ENCODE data around the gene SH3RF3.

Gene SH3RF3

DNA sequence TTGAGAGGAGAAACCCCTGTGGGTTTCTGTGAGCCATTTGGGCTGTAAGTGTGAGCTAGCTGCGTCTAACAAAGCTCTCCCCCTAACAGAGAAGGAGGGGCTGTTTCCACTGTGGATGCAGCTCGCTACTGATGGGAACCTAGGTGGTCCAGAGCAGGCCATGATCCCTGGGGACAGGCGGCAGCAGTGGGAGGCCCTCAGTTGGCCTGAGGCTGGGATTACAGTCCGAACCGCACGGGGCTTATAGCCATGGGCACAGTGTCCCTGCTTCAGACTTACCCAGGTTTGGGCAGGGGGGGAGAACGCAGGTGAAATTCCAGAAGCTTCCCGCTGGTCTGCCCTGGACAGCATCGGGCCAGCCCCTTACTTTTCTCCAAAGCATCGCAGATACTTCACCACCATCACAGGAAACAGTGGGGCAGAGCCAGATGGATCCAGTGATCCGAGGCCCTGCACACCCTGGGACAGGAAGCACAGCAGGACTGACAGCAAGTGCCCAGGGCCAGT, 345.4 kb downstream of the SH3RF3 start:
- TF ChIP-seq MYC (IDR thresholded peaks at IDR 0.05; ENCODE audit: low read depth, low read length) (no peak), POLR2A (IDR thresholded peaks at IDR 0.05; ENCODE audit: extremely low read depth, insufficient read length) (no peak)
- TF ChIP-seq, protein P1, sequence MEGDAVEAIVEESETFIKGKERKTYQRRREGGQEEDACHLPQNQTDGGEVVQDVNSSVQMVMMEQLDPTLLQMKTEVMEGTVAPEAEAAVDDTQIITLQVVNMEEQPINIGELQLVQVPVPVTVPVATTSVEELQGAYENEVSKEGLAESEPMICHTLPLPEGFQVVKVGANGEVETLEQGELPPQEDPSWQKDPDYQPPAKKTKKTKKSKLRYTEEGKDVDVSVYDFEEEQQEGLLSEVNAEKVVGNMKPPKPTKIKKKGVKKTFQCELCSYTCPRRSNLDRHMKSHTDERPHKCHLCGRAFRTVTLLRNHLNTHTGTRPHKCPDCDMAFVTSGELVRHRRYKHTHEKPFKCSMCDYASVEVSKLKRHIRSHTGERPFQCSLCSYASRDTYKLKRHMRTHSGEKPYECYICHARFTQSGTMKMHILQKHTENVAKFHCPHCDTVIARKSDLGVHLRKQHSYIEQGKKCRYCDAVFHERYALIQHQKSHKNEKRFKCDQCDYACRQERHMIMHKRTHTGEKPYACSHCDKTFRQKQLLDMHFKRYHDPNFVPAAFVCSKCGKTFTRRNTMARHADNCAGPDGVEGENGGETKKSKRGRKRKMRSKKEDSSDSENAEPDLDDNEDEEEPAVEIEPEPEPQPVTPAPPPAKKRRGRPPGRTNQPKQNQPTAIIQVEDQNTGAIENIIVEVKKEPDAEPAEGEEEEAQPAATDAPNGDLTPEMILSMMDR (IDR thresholded peaks at IDR 0.05; ENCODE audit: low read depth, low read length), result no peak
- TF ChIP-seq, protein P2, sequence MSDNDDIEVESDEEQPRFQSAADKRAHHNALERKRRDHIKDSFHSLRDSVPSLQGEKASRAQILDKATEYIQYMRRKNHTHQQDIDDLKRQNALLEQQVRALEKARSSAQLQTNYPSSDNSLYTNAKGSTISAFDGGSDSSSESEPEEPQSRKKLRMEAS (IDR thresholded peaks at IDR 0.05; ENCODE audit: low read depth, low read length), result no peak
- no peak overlapping the region for H3K4me3 ChIP-seq (ENCODE audit: low read depth, low read length)
- DNase-seq (ENCODE audit: low read depth), result no peak

DNA sequence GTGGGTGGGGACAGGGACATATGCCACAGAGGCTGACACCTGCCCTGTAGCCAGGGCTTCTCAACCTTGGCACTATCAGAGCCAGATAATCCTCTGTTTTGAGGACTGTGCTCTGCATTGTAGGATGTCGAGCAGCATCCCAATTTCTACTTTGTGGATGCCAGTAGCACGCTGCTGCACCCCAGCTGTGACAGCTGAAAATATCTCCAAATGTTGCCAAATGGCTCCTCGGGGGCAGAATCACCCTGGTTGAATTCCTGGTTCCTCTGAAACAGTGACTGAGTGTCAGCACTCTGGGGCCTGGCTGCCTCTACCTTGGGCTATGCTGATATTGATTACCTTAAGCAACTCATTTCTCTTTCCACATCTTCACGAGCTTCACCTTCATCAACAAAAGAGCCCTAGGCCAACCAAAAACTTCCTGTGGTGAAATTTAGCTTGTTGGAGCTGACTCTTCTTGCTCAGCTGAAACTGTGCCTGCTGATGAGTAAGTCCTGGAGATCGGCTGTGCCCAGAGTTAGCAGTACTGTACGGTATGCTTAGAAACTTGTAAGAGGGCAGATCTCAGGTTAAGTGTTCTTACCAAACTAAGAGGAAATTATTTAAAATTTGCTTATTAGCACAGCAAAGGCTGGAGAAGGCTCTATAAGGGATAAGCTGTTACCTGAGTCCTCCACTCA, 346.7 kb downstream of the SH3RF3 start:
- no peak for TF ChIP-seq POLR2A (IDR thresholded peaks at IDR 0.05; ENCODE audit: extremely low read depth, insufficient read length)
- TF ChIP-seq MYC (IDR thresholded peaks at IDR 0.05; ENCODE audit: low read depth, low read length), result no peak
- TF ChIP-seq, protein P1 (IDR thresholded peaks at IDR 0.05; ENCODE audit: low read depth, low read length), result no peak
- TF ChIP-seq, protein P2 (IDR thresholded peaks at IDR 0.05; ENCODE audit: low read depth, low read length), result no peak
- H3K4me3 ChIP-seq (ENCODE audit: low read depth, low read length), result no peak overlapping the region
- peak; percentile 61 for DNase-seq (ENCODE audit: low read depth)

DNA sequence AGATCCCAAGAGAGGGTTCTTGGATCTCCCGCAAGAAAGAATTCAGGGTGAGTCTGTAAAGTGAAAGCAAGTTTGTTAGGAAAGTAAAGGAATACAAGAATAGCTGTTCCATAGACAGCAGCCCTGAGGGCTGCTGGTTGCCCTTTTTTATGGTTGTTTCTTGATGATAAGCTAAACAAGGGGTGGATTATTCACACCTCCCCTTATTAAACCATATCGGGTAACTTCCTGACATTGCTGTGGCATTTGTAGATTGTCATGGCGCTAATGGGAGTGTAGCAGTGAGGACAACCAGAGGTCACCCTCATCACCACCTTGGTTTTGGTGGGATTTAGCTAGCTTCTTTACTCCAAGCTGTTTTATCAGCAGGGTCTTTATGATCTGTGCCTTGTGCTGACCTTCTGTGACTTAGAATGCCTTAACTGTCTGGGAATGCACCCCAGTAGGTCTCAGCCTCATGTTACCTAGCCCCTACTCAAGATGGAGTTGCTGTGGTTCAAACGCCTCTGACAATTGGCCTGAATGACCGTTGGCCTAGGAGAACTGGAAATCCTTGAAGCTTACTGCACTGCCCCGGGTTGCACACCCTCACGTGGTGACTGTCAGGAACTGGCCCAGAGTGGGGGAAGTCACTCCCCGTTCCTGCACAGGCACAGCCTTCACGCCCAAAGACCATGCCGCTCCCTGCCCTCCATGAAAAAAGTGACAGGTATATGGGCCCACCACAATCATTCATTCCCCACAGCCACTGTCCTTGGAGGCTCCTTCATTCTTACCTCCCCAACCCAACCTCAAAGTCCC, 347.8 kb downstream of the SH3RF3 start:
- no peak overlapping the region for H3K4me3 ChIP-seq (ENCODE audit: low read depth, low read length)
- DNase-seq (ENCODE audit: low read depth), result no peak
- TF ChIP-seq, protein P1 (IDR thresholded peaks at IDR 0.05; ENCODE audit: low read depth, low read length), result no peak
- TF ChIP-seq POLR2A (IDR thresholded peaks at IDR 0.05; ENCODE audit: extremely low read depth, insufficient read length) (no peak), MYC (IDR thresholded peaks at IDR 0.05; ENCODE audit: low read depth, low read length) (no peak)
- TF ChIP-seq, protein P2 (IDR thresholded peaks at IDR 0.05; ENCODE audit: low read depth, low read length), result no peak

DNA sequence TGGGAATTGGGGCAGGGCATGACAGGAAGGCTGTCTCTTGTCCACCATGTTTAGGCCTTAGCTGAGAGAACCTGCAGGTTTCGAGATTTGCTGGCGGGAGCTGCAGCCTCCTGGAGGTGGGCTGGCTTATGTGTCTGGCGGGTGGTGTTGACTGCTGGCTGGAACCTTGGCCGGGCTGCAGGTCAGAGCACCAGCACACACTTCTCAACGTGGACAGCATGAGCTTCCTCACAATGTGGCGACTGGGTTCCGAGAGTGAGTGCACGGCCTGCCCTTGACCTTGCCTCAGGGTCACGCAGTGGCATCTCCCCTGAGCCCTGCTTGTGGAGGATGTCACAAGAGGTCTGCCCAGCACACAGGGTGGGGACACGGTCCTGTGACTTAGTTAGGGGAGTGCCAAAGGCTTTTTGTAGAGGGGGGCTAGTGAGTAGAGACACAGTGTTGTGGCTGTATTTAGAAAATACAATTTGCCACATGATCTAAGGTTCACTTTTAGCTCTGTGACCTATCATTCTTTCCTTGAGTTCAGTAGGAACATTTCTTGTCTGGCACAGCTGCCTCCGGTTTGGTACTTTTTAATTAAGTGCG, 350.0 kb downstream of the SH3RF3 start:
- H3K4me3 ChIP-seq (ENCODE audit: low read depth, low read length), result no peak overlapping the region
- TF ChIP-seq, protein P1 (IDR thresholded peaks at IDR 0.05; ENCODE audit: low read depth, low read length), result no peak
- TF ChIP-seq, protein P2 (IDR thresholded peaks at IDR 0.05; ENCODE audit: low read depth, low read length), result no peak
- TF ChIP-seq MYC (IDR thresholded peaks at IDR 0.05; ENCODE audit: low read depth, low read length) (no peak), POLR2A (IDR thresholded peaks at IDR 0.05; ENCODE audit: extremely low read depth, insufficient read length) (no peak)
- DNase-seq (ENCODE audit: low read depth), result peak; percentile 30

DNA sequence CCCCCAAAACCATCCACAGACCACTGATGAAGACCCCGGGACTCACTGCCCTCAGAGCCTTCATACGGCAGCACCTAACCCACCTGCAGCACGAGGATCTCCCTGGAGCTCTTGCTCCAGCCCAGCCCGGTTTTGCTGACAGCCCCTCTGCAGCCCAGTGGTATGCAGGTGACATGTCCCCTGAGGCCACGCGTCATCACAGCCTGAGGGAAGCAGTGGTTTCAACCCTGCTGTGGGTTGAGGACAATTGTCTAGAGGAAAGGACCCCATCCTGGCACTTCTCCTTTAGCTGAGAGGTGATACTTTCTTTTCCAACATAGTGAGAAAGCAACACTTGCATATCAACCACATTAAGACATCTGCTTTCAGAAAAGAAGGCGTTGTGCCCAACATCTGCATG, 350.8 kb downstream of the SH3RF3 start:
- TF ChIP-seq POLR2A (IDR thresholded peaks at IDR 0.05; ENCODE audit: extremely low read depth, insufficient read length) (no peak), MYC (IDR thresholded peaks at IDR 0.05; ENCODE audit: low read depth, low read length) (no peak)
- TF ChIP-seq, protein P1 (IDR thresholded peaks at IDR 0.05; ENCODE audit: low read depth, low read length), result no peak
- TF ChIP-seq, protein P2 (IDR thresholded peaks at IDR 0.05; ENCODE audit: low read depth, low read length), result no peak
- DNase-seq (ENCODE audit: low read depth), result peak; percentile 55
- no peak overlapping the region for H3K4me3 ChIP-seq (ENCODE audit: low read depth, low read length)

Measured in NB4 (cell line).